GM18508 (cell line): Measurements from ENCODE around the gene FOXI1.

ENCODE experiments used
- ATAC-seq: cut with Tn5 transposase; IDR thresholded peaks from one replicate; pipeline ENCODE4 v1.9.1; 2021; ENCODE audit warnings: moderate number of reproducible peaks; ENCODE audit not compliant: insufficient read depth, unreplicated experiment

FOXI1 gene

GRCh38 chr5:170105642-170106611 lies at the start of gene FOXI1:
TSS of gene FOXI1 (plus strand) at chr5:170105897. CDS start at chr5:170105958, 61 bp downstream.
- no peak for ATAC-seq

DNA sequence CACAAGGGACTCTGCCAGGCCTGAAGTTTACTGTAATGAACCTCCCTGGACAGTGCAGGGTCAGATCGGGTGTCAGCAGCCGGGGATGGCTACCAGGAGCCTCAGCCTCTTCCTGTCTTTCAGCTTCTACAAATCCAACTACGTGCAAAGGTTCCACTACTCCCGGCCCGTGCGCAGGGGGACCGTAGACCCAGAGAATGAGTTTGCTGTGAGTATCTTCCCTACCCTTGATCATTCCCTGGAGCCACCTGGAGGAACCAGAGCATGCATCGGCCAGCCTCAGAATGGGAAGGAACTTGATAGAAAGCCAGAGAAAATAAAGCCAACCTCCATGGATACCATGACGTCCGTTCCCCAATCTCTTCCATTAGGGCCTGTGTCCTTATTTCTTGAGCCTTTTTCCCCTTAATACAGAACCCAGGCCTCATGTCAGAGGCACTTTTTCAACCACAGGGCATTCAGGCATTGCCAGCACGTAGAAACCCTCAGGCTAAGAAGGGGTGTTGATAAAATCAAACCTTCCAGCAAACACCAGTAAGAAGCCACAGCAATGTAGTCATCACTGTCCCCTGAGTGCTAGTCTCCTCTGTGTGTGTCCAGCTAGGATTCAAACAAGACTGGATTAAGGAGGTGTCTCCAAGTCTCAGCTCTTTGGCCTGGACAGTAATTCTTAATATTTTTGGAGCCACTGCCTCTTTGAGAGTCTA lies 49.0 kb upstream of the FOXI1 start:
- no peak for ATAC-seq

- no peak for ATAC-seq
These were observed 48.4 kb upstream of the FOXI1 start for GRCh38 chr5:170057311-170057710.

GRCh38 chr5:170059221-170059620 lies 46.5 kb upstream of the FOXI1 start:
- ATAC-seq: no peak

DNA sequence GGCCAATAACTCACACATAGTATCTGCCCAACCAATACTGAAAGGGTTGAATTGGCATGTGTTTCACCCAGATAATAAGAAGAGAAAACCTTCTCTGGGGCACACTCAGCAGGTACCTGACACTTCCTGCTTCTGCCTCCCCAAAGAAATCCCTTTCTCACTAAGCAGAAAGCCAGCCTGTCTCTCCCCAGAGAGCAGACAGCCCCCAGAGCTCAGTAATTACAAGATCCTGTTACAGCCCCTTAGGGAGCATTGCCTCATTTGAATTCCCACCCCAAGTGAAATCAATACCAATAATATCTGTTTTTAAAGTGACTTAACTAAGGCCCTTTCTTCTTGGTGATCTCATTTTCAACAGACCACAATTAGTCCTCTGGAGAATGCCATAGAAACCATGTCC lies 38.5 kb upstream of the FOXI1 start:
- no peak for ATAC-seq

DNA sequence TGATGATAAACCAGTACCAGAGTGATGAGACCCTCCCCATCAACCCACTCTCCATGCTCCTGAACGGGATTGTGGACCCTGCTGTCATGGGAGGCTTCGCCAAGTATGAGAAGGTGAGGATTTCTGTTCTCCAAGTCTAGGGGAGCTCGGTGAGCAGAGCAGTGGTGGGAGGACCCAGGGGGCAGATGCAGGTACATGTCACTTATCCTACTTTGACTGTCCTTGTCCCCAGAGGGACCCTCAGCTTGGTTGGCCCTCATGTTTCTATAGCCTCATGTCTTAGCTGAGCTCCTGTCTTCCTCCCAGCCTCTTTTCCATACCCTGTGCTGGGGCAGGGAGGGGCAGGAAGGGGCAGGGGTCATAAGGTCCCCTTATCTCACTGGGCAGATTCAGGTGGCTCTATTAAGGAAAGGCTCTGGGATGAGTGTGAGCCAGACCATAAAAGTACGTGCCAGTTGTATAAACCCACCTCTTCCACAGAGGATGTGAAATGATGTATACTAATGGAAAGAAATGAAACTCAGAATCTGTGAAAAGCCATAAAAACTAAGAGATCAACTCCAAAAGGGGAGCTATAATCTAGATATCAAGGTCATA lies 38.0 kb upstream of the FOXI1 start:
- ATAC-seq: no peak

- no peak for ATAC-seq
These were observed 36.2 kb upstream of the FOXI1 start for GRCh38 chr5:170069512-170069911.

DNA sequence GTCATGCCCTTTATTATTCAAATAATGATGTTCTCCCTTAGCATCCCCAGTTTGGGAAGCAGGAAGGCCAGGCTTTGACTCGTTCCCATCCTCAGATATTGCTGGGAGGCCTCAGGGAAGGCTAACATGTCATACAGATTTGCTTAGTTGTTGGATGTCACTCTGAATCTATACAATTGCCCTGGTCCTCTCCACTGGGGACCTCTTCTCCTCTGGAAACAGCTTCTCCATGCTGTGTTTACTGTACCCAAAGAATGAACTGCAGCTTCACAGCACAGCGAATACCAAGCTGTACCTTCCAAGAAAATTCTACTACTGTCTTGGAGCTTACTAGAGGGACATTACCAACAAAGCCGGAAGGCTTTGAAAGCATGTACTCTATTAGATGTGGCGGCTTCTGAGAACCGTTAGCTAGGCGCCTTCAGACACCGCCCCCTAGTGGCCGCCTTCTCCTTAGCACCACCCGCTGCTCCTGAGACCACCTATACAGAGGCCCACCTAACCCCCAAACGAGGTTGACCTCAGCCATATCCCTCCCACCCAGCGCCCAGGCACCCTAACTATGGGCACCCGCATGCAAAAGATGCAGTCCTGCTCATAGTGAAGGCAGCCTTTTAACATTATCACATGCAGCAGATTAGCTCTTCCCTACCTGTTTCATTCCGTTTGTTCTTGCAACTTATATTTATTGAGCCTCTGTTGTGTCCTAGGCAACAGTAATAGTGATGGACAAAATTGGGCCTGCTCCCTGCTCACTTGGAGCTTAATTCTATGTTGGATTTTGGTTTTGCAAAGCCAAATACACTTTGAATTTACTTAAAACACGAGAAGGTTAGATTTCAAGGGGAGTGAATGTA lies 34.9 kb upstream of the FOXI1 start:
- no peak for ATAC-seq

DNA sequence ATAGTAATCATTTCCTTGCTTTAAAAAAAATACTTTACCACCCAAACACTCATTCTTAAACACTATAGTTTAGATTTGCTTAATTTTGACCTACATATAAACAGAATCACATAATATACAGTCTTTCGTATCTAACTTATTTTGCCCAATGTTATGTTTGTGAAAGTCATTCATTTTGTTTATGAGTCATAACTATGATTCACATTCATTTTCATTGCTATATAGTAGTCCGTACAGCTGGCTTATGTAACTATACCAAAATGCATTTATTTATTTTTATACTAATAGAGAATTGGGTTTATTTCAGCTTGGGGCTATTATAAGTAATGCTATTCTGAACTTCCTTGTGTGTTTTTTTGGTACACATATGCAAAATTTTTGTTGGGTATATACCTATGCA lies 33.9 kb upstream of the FOXI1 start:
- ATAC-seq: no peak

- ATAC-seq: no peak
These were observed 30.0 kb upstream of the FOXI1 start for GRCh38 chr5:170075696-170076095.

GRCh38 chr5:170076211-170076610 lies 29.5 kb upstream of the FOXI1 start:
- ATAC-seq: no peak

DNA sequence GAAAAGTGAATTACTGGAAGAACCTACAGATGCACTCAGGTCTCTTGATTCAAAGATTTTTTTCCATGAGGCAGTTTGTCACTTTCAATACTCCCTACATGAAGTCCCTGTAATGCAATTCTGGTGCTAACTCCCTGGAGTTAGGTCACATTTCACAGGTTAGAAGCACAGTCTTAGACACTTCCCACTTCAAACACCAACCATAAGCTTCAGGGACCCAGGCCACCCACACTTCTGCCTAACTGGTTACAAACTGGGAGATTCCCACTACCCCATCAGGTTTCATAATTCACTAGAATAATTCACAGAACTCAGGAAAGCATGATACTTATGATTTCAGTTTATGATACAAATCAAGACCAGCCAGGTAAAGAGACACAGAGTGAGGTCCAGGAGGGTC lies 29.0 kb upstream of the FOXI1 start:
- no peak for ATAC-seq

DNA sequence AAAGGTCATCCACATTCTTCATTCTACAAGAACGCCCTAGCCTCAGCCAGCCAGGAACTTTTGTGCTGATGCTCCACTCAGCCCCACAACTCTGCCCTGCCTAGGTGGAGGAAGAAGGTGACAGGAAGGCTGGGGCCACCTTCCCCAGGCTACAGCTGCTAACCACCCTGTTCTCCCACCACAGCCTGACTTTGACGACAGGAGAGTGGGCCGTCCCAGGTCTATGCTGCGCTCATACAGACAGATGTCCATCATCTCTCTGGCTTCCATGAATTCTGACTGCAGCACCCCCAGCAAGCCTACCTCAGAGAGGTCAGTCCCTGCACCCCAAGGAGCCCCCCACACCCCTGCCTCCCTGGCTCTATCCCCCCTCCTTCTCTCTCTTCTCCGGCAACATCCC lies 28.2 kb upstream of the FOXI1 start:
- no peak for ATAC-seq

- no peak for ATAC-seq
These were observed 27.2 kb upstream of the FOXI1 start for GRCh38 chr5:170078458-170078857.

DNA sequence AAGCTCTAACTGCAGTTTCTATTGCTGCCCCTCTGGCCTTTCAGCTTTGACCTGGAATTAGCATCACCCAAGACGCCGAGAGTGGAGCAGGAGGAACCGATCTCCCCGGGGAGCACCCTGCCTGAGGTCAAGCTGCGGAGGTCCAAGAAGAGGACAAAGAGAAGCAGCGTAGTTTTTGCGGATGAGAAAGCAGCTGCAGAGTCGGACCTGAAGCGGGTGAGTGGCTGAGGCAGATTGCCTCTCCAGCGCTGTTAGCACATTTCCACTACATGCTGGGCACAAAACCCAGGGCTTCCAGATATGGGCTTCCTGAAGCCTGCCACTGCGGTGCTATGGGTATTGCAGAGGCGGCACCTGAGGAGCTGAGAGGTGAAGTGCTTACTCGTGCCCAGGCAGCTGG lies 26.8 kb upstream of the FOXI1 start:
- ATAC-seq: no peak

DNA sequence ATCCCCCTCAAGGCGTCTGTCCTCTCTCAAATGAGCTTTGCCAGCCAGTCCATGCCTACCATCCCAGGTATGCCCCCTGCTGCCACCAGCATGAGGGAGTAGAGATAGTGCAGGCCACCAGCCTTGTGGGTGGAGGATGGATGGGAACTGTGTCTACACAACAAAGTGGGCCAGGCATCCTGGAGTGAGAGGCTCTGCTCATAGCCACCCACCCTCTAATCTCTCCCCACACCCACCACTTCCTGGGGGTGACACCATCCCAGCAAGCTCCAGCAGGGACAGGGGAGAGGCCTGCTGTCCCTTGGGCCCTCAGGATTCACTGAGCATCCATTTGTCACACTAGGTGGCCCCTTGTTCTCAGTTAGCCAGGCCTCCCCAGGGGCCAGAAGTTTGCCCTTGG lies 25.5 kb upstream of the FOXI1 start:
- no peak for ATAC-seq

DNA sequence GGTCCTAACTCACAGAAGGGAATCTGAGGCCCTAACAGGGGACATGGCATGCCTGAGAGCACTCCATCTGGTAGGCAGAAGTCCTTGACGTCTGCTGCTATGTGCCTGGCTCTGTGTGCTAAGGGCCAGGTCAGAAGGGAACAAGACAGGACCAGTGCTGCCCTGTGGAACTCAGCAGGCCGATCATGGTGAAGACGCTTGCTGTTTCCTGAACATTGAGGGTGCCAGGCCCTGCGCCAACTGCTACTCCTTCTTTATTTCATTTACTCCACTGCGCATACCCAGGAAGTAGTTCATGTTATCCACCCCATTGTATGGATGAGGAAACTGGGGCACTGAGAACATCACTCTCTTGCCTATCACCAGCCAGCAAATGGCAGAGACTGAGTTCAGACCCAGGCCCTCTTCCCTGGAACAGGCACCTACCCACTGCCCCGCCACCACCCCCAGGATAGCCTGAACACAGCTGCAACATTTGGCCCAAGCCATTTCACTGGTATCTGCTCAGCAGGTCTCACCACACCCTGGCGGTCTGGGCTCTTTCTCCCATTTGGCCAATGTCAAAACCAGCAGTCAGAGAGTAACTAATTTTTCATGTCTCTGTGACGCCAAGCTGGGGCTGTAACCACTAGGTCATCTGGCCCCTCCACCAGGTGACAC lies 24.8 kb upstream of the FOXI1 start:
- ATAC-seq: no peak

- ATAC-seq: no peak
These were observed 24.1 kb upstream of the FOXI1 start for GRCh38 chr5:170081616-170082015.

DNA sequence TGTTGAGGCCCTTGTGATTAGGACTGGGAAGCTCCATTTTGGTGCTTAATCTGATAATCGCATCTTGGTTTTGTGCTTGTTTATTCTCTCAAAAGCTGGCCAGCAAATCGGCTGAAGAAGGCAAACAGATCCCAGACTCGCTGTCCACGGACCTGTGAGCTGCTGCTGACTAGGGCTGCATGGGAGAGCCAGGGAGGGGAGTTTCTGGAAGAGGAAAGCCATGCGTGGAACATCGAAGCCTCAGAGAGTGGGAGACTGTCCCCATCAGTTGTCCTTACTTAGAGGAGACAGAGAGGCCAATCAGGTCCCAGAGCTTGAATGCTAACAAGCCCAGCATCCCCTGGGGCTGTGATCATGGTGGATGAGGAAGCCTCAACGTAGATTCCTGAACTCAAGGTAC lies 23.0 kb upstream of the FOXI1 start:
- ATAC-seq: no peak
